SKM-1 treated with dmso at 0.1 percent for 144 hours (cell line): Measurements from ENCODE around the gene MAST1.

Source experiments
- DNase-seq: peaks from one replicate; lab custom pipeline; 2025; ENCODE audit not compliant: unreplicated experiment; lab: John Stamatoyannopoulos, UW

Gene MAST1

DNA sequence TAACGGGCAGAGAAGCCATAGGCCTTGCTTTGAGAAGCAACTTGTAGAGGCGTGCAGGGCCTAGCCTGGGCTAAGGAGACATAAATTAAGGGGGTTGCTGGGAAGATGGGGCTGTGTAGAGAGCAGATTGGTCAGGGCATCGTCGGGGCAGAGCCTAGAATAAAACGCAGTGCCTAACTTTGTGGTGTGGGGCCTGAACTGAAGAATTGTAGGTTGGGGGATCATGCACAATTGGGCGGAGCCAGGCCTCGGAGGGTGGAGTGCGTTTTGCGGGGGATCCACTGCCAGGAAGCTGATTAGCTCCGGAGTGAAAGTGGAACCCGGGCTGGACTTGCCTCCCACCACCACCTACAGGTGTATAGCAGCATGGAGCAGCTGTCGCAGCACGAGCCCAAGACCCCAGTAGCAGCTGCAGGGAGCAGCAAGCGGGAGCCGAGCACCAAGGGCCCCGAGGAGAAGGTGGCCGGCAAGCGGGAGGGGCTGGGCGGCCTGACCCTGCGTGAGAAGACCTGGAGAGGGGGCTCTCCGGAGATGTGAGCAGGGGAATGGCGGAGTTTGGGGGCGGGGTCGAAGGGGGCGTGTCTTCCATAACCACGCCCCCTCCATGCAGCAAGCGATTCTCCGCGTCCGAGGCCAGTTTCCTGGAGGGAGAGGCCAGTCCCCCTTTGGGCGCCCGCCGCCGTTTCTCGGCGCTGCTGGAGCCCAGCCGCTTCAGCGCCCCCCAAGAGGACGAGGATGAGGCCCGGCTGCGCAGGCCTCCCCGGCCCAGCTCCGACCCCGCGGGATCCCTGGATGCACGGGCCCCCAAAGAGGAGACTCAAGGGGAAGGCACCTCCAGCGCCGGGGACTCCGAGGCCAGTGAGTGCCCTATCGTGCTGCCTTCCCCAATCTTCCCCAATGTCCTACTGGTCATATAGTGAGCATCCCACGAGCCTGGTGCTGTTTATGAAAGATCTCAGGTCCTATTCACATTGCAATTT, 29.1 kb downstream of the MAST1 start:
- no peak for DNase-seq

DNA sequence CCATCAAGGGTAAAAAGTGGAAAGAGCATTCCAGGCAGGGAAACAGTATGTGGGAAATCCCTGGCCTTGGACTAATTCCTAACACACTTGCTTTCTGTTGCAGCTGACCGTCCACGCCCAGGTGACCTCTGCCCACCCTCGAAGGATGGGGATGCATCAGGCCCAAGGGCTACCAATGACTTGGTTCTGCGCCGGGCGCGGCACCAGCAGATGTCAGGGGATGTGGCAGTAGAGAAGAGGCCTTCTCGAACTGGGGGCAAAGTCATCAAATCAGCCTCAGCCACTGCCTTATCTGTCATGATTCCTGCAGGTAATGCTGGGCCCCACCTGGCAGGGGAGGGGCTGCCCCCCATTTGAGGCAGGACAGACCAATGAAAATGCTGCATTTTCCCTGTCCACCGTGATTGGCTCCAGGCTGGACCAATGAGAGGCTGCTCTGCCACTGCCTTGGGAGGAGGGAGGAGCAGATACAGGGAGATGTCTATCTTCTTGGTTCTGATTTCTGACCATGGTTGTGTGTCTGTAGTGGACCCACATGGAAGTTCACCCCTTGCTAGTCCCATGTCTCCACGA, 30.3 kb downstream of the MAST1 start:
- DNase-seq: no peak

DNA sequence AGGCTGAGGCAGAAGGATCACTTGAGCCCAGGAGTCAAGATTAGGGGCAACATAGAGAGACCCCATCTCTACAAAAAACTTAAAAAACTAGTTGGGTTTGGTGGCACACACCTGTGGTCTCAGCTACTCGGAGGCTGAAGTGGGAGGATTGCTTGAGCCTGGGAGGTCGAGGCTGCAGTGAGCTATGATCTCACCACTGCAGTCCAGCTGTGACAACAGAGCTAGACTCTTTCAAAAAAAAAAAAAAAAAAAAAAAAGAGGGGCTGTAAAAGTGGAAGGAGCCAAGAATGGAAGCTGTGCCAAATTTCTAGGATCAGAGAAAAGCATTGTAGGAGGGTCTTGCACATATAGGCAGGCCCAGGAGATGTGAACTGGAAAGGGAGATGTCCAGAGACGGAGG, 33.4 kb downstream of the MAST1 start:
- DNase-seq: no peak

DNA sequence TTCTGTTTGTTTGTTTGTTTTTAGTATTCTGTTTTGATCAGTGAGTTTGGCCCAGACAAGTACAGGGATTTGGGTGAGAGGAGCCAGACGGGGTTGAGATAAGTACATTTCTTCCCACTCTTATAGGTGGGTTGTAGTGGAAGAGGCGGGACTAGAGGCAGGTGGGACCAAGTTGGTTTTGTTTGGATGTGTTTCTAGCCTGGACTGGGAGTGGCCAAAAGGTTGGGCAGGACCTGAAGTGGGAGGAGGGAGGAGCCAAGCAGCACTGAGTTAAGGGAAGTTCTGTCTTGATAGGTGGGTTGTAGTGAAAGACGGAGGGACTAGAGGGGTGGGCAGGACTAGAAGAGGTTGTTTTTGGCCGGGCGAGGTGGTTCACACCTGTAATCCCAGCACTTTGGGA, 33.9 kb downstream of the MAST1 start:
- DNase-seq: no peak

DNA sequence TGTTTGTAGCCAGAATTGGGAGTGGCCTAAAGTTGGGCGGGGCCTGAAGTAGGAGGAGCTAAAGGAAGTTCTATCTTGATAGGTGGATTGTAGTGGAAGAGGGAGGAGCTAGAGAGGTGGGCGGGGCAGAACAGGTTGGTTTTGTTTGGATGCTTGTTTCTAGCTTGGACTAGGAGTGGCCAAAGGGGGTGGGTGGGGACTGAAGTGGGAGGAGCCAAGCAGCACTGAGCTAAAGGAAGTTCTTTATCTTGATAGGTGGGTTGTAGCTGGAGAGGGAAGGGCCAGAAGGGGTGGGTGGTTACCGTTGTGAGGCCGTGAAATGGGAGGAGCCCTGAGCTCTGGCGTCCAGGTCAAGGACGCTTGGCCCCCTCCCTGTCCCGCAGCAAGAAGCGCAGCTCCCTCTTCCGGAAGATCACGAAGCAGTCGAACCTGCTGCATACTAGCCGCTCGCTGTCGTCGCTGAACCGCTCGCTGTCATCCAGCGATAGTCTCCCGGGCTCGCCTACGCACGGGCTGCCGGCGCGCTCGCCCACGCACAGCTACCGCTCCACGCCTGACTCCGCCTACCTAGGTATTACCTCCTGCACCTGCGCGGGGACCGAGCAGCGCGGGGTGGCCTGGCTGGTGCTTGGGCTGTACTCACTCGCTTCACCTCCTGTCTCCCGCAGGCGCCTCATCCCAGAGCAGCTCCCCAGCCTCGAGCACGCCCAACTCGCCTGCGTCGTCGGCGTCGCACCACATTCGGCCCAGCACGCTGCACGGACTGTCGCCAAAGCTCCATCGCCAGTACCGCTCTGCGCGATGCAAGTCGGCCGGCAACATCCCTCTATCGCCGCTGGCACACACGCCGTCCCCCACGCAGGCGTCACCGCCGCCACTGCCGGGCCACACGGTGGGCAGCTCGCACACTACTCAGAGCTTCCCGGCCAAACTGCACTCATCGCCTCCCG, 34.9 kb downstream of the MAST1 start:
- peak; percentile 19 for DNase-seq

DNA sequence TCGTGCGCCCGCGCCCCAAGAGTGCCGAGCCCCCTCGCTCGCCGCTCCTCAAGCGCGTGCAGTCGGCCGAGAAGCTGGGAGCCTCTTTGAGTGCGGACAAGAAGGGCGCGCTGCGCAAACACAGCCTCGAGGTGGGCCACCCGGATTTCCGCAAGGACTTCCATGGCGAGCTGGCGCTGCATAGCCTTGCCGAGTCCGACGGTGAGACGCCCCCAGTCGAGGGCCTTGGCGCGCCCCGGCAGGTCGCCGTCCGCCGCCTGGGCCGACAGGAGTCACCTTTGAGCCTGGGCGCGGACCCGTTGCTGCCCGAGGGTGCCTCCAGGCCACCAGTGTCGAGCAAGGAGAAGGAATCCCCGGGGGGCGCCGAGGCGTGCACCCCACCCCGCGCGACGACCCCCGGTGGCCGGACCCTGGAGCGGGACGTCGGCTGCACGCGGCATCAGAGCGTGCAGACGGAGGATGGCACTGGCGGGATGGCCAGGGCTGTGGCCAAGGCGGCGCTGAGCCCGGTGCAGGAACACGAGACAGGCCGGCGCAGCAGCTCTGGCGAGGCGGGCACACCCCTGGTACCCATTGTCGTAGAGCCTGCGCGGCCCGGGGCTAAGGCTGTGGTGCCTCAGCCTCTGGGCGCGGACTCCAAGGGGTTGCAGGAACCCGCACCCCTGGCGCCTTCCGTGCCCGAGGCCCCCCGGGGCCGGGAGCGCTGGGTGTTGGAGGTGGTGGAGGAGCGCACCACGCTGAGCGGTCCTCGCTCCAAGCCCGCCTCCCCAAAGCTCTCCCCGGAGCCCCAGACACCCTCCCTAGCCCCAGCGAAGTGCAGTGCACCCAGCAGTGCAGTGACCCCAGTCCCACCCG, 35.8 kb downstream of the MAST1 start:
- DNase-seq: no peak

DNA sequence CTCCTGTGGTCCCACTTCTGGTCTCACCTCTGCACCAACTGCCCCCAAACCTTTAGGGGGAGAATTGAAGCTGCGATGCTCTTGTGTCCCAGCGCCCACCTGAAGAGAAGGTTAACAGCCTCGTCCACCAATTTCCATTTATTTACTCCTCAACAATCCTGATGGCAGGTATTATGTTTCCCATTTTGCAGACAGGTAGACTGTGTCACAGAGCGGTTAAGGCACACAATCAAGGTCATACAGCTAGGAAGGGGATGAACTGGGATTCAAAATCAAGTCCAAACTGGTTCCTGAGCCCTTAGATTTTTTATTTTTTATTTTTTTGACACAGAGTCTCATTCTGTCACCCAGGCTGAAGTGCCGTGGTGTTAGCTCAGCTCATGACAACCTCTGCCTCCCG, 36.8 kb downstream of the MAST1 start:
- no peak for DNase-seq

DNA sequence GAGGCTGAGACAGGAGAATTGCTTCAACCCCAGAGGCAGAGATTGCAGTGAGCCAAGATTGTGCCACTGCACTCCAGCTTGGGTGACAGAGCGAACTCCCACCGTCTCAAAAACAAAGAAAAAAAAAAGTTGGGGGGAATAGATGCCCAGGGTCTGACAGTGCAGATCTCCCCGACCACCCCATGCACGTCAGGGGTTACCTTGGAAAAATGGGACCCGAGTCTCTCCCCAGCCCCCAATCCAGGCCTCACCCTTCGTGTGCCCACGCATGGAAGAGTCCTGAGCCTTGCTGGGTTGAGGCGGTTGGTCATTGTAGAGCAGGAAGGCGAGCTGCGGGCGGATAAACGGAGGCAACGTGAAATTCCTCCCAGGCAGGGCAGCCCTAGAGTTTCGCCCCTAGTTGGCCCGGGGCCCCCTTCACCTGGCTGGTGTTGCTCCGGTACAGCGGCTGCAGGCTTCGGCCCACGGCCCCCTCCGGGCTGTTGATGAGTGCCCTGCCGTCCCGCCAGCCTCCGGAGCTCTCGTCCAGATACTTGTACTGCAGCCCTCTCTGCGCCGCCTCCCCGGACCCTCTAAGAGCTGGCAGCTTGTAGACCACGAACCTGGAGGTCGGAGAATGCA, 42.3 kb downstream of the MAST1 start:
- DNase-seq: no peak

DNA sequence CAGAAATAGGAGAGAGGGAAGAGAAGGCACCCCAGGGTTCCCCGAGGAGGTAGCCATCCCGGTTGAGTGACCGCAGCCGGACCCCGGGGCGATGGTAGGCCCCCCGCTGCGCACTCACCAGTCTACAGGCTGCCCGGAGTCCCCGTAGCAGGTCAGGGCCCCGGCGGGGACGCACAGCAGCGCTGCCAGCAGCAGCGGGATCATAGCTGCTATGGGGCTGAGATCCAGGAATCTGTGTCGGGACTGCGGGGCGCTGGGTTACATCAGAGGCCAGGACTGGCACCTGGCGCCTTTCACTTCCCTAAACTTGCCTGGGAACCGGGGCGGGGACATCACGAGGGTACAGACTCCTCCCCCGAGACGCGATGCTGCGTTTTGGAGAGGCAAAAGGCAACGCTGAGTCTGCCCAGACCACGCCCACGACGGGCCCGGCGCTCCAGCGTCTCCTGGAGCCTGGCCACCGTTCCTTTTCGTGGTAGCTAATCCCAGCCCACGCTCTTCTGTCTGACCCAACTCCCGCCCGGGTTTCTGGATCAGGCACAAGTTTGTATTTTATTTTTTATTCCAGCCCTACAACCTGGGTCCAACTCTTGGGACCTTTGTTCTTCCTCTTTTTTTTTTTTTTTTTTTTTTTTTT, 43.0 kb downstream of the MAST1 start, which contains the start of gene DNASE2:
TSS of gene DNASE2 (minus strand) at position 278 of the 637 bp plus-strand sequence. CDS start at position 204, 74 bp downstream.
- peak; percentile 94 for DNase-seq

DNA sequence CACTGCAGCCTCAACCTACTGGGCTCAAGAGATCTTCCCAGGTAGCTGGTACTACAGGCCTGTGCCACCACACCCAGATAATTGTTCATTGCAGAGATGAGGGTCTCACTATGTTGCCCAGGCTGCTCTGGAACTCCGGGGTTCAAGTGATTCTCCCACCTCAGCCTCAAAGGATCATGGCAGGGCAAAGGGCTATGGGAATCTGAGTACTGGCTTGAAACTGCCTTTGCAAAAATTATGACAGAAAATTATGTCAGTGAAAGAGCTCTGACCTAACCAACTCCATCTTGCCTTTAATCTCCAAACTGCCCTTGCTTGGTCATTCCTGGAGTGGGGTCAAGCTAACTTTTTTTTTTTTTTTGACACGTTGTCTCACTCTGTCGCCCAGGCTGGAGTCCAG, 44.3 kb downstream of the MAST1 start:
- no peak for DNase-seq

DNA sequence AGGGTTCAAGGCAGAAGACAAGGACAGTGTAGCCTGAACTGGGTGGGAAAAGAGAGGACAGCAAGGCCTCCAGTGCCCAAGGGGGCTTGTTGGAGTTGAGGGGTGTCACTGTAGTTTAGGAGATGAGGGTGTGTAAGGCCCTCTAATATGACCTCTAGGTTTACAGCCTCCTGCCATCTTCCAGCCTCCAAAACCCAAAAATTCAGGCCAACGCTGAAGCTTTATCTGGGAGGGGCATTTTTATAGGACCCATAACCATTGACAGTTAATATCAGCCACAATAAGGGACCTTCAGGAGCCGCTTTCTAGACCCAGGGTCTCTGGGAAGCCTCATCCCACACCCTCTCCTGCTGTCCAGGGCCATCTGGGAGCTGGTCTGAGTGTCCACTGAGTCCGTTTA, 45.9 kb downstream of the MAST1 start:
- no peak for DNase-seq

DNA sequence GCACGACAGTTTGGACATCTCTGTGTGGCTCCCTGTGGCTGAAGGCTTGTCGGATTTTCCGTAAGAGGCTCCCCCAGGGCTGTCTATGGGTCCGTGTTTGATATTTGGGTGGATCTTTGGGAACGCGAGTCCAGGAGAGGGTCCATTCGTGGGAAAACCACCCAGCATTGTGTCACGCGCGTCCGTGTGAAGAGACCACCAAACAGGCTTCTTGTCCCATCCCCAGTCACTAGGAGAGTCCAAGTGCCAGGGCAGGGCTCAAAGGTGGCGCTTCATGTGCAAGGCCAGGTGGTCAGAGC, 46.3 kb downstream of the MAST1 start:
- no peak for DNase-seq

DNA sequence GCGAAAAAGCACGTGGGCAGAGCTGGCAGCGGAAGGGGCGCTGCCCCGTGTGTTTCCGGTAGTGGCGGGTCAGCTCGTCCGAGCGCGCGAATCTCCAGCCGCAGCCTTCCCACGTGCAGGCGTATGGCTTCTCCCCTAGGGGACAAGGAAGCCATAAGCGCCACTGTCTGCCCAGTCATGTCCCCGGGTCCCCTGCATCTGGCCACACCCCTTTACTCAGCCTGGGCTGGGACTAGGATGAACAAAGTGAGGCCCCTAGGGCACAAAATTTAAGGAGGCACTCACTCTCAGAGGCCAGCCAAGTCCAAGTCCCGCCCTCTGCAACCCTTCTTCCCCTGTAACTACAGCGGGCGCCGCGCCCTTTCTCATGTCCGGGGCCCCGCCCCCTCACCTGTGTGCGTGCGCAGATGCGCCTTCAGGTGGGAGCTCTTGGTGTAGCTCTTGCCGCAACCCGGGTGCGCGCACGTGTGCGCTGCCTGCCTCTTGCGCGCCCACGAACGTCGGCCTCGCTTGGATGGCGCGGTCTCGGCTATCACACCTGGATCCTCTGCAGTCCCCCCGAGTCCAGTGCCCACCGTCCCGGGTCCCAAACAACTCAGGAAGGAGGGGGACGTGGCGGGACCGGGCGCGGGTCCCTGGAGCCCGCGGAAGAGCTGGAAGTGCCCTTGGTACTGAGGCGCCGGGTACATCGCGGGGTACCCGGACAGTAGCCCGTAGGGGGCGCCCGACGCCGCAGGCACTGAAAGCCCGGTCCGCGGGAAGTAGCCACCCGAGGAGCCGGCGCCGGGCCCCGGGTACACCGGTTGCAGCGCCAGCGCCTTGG, 46.8 kb downstream of the MAST1 start:
- no peak for DNase-seq

DNA sequence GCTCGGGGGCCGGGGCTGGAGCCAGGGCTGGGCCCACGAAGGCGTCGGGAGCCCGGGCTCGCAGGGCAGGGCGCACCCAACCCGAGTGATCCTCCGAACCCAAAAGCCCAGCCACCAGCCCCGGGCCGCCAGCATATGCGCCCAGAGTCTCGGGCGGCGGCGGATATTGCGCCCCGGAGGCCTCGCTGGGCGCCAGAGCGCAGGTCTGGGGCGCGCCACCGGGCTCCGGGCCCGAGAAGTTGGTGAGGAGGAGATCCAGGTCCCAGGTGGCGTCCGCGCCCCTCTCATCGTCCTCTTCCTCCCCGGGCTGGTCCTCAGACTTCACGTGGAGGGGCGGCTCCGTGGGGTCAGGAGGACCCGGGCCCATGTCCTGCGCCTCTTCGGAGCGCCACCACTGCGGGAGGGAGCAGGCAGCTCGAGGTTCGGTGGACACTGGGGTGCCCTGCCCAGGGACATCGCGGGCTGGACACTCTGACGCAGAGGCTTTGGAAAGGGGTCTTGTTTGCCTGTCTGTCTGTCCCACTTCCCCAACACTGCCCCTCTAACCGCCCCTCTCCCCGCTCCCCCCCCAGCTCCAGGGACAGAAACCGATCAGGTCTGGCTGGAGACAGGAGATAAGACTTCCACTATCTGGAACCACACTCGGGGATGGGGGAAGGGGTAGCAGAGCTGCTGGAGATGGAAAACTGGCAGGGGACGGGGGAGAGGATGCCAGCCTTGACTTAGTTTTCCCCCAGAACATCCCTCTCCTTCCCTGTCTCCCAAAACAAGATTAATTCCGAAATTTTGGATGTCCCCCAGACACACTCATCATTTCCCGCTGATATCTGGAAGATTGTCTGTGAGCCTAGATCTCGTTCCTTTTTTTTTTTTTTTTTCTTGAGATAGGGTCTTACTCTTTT, 47.7 kb downstream of the MAST1 start:
- no peak for DNase-seq

DNA sequence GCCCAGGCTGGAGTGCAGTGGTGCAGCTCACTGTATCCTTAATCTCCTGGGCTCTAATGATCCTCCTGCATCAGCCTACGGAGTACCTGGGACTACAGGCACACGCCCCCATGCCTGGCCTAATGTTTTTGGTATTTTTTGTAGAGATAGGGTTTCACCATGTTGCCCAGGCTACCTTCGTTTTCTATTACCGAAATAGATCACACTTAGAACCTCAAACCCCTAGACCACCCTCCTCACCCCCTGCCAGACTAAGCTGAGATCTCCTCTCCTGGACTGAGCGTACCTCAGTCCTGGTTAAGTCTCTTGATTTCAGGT, 48.3 kb downstream of the MAST1 start:
- no peak for DNase-seq

DNA sequence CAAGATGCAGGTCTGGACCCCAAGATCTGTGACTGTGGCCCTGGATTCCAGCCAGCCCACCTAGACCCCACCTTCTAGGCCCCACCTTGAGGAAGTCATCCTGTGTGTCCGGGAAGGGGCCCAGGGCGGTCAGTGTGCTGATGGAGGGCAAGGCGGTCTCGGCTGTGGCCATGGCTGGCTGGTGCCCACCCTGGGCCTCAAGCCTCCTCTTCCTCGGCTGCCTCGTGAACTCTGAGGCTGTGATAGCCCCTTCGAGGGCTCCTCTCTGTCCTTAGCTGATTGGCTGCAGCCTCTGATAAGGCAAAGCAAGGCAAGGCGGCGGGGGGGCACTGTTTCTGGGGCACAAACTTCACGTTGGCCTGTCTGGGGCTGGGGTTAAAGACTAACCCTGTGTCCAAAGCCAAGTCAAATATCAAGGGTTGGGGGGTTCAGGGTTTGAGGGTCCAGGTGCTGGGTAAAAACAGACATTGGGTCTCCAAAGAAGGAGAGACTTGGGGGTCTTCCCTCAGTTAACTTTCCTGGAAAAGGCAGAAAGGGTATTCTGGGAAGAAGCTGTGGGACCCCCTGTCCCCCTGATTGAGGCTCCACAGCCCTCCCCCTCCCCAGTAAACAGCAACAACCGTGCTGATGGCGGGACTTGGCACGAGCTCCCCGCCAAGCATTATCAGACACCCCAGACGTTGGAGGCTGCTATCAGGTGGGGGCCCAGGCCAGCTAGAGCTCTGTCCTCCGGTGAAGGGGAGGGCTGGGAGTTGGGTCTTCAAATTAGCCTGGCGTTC, 48.8 kb downstream of the MAST1 start, which contains the start of gene KLF1:
TSS of gene KLF1 (minus strand) at position 233 of the 779 bp plus-strand sequence. CDS start at position 172, 61 bp downstream.
- no peak for DNase-seq

DNA sequence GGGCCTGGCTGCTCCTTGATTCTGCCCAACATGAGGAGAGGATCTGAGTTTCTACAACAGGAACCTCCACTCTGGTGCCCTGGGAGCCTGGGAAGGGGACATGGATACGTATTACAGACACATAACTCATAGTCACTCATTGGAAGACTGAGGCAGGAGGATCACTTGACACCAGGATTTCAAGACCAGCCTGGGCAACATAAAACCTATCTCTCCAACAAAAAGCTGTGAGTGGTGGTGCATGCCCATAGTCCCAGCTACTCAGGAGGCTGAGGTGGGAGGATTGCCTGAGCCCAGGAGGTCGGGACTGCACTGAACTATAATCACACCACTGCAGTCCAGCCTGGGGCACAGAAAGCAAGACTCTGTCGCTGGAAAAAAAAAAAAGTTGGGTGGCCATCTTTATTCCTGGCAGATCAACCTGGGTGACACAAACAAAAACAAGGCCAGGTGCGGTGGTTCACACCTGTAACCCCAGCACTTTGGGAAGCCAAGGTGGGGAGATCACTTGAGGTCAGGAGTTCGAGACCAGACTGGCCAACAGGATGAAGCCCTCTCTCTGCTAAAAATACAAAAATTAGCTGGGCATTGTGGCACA, 49.8 kb downstream of the MAST1 start:
- DNase-seq: no peak
